Stimulated activated CD4-positive, alpha-beta T cell treated with anti-CD3 and anti-CD28 coated beads, Interleukin-4, amount 100 ng/mL, for 48 hours (primary cell): ENCODE measurements around the gene RRP7A.
"Not testable (repeated sequence)": the region's sequence is repeated elsewhere in the genome, so short reads cannot be mapped to it uniquely, and the experiment has no call there.

Source experiments
- DNase-seq, 2 donors: peaks; one replicate each; pipeline ENCODE4 v3.0.0-alpha.2; 2020; ENCODE audit warnings: low read depth in 2 of 2

Gene RRP7A, protein sequence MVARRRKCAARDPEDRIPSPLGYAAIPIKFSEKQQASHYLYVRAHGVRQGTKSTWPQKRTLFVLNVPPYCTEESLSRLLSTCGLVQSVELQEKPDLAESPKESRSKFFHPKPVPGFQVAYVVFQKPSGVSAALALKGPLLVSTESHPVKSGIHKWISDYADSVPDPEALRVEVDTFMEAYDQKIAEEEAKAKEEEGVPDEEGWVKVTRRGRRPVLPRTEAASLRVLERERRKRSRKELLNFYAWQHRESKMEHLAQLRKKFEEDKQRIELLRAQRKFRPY

DNA sequence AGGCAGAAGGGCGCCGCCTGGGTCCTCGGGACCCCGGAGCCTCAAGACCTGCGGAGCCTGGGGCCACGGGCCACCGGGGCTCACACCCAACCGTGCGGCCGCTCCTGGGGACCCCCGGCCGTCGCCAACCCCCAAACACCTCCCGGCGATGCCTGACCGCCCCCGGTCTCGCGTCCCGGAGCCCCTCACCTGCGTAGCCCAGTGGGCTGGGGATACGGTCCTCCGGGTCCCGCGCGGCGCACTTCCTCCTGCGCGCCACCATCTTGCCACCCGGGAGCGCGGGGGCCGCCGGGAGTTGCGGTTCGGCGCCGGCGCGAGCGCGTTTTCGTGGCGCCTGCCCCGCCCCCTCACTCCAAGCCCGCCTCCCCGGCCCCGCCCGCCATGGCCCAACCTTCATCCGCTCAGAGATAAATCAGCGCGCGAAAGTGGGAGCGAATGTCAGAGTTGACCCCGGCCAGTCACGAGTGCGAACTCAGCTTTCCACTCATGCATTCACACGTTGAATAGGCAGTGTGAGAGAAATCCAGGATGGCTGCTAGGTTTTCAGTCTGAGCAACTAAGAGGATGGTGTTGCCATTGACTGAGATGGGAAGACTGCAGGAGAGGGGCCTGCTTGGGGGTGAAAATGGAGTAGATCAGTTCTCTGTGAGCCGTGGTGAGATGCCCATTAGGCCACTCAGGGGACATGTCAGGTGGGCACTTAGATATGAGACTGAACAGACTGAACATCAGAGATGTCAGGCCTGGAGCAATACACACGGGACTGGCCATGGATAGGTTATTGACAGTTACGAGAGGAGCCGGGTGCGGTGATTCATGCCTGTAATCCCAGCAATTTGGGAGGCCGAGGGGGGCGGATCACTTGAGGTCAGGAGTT lies at the start of gene RRP7A:
RRP7A (minus strand) TSS at position 272 of the 877 bp plus-strand sequence; CDS start at position 262, 10 bp downstream.
- DNase-seq, result peak; percentile 83 to 91

DNA sequence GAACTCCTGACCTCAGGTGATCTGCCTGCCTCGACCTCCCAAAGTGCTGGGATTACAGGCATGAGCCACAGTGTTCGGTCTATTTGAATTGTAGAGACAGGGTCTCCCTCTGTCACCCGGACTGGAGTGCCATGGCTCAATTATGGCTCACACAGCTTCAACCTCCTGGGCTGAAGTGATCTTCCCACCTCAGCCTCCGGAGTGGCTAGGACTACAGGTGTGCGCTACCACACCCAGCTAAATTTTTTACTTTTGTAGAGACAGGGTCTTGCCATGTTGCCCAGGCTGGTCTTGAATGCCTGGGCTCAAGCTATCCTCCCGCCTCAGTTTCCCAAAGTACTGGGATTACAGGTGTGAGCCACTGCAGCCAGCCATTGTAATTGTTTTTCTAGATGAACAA lies 48.4 kb upstream of the RRP7A start:
- not testable (repeated sequence) for DNase-seq

DNA sequence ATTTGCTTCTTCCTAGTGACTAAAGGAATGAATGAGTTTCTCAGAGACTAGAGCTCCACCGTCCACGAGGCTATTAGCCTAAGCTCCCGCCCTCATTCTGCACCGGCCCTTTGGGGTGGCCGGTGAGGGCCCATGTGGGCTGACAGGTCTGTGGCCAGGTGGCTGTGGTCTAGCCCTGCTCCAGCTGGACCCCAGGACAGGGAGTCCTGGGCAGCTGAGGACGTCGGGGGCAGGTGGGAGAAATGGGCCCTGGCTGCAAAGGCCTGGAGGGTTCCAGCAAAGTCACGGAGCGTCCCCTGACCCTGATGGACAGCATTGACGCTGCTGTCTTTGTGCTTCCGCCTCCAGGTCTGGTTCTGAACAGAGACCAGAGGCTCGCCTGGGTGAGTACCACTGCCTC lies 46.4 kb upstream of the RRP7A start:
- no peak for DNase-seq

DNA sequence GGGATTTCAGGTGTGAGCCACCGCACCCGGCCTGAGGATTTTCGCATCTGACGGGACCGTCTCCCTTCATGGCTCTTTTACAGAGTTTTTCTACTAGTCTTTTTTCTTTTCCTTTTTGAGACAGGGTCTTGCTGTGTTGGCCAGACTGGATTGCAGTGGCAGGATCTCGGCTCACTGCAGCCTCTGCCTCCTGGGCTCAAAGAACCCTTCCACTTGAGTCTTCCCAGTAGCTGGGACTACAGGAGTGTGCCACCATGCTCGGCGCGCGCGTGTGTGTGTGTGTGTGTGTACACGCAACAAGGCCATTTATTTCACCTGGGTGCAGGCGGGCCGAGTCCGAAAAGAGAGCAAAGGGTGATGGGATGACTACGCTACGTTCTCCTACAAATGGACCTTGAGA lies 45.1 kb upstream of the RRP7A start:
- no peak for DNase-seq

DNA sequence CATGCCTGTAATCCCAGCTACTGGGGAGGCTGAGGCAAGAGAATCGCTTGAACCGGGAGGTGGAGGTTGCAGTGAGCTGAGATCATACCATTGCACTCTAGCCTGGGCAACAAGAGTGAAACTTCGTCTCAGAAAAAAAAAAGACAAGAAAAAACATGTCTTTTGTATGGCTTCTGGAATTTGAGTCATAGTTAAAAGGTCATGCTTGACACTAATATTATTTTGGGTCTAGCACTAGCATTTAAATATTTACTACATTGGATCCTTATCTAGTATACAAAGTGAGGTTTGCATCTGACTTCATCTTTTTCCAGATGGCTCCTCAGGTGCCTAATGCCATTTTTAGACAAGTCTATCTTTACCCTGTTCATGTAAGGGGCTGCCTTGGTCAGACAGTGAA lies 44.3 kb upstream of the RRP7A start:
- DNase-seq, result not testable (repeated sequence)

DNA sequence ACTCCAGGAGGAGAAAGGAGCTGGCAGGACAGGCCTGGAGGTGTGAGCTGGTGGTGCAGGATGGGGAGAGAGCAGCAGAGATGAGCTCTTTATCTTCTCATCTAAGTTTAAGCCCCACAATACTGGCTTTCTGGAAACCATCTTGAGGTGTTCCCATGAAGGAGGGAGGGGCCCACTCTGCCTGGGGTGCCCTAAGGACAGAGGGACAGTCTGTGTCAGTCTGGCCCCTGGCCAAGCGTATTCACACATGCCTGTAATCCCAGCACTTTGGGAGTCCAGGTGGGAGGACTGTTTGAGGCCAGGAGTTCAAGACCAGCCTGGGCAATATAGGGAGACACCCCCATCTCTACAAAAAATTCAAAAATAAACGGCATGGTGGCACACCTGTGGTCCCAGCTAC lies 43.1 kb upstream of the RRP7A start:
- DNase-seq, result no peak

DNA sequence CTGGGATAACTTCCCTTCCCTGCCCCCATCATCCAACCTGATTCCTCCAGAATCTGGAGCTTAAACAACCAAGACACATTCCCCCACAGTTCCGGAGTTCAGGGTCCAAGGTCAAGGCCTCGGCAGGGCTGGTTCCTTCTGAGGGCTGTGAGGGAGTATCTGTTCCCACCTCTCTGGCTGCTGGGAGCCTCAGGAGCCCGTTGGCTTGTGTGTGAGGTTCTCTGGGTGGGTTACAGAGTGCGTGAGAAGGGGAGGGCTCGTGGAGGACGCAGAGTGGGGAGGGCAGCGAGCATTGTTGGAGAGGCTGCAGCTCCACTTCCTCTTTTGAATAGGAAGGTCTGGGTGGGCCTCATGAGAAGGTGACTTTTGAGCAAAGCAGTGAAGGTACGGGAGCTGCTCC lies 42.7 kb upstream of the RRP7A start:
- DNase-seq, result no peak

DNA sequence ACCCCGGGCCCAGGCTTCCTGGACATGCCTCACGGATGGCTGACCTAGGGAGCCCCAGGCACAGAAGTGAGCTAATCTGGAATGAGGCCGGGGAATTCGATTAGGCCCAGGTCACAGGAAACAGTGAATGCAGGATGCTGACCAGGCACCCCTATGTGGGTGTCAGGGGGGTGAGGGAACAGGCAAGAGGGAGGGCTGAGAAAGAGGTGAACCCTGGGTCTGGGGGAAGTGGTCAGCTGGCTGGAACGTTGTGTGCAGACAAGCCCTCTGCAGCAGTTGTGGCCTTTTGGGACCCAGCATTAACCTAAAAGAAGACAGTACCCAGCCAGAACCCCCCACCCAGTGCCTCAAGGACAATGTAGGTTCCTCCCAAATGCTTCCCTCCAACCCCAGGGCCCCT lies 42.3 kb upstream of the RRP7A start:
- DNase-seq, result no peak

DNA sequence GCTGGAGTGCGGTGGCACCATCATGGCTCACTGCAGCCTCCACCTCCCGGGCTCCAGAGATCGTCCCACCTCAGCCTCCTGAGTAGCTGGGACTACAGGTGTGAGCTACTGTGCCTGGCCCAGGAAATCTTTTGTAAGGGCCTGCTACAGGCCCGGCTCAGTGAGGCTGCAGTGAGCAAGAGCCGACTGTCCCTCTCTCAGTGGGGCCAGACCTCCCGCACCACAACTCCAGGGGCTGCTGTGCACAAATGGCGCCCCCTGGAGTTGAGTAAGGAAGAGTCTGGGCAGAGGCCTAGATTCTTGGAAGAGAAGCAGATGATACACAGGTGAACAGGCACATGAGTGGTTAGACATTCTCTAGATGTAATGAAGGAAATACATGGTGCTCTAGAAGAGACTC lies 41.2 kb upstream of the RRP7A start:
- DNase-seq, result no peak

DNA sequence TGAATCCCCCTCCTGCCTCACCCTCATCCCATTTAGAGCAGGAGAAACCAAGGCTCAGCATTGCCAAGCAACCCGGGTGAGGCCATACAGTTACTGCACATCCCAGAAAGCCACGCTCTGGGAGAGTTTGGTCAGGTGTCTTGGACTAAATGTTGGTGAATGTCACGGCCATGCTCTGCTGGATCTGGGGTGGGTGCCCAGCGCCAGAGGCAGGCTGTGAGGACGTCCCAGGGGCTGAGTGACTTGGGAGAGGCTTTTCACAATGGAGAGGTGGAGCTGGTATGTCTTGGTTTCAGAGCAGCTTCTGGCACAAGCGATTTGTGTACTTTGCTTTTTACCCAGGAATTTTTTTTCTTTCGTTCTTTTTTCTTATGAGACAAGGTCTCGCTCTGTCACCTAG lies 40.8 kb upstream of the RRP7A start:
- DNase-seq, result no peak

DNA sequence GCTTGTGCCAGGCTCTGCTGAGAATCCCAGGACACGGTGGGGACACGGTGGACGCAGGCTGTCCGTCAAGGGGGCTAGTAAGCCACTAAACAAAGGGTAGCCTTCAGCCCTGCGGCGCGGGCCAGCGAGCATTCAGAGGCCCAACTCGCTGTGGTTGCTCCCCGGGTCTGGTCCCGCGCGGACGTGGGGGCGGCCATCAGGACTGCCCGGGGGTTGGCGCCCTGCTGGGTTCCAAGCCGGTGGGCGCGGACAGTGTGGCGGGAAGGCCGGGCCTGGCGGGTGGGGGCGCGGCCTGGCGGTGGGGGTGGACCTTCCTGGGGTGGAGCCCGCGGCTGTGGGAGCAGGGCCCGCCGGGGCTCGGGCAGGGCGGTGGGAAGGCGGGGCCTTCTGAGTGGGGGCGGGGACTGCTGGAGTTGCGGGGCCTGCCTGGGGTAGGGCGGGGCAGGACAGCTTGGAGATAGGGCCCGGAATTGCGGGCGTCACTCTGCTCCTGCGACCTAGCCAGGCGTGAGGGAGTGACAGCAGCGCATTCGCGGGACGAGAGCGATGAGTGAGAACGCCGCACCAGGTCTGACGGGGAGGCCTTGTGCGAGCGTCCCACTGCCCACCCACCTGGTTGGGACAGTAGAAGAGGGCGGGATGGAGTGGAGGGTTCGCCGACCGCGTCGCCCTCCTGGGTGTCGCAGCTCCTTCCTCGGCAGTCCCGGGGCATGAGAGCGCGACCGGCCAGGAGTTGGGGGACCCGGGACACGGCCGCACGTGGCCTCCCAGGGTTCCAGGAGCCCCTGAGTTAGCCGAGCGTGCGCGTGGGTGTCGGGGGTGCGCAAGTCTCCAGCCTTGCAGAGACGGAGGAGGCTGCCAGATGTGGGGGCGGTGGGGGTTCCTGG lies 34.1 kb upstream of the RRP7A start, which contains the start of gene SERHL2:
SERHL2 (plus strand) TSS at position 482 of the 887 bp plus-strand sequence; CDS start at position 547, 65 bp downstream.
- DNase-seq, result peak; percentile 76 to 93

DNA sequence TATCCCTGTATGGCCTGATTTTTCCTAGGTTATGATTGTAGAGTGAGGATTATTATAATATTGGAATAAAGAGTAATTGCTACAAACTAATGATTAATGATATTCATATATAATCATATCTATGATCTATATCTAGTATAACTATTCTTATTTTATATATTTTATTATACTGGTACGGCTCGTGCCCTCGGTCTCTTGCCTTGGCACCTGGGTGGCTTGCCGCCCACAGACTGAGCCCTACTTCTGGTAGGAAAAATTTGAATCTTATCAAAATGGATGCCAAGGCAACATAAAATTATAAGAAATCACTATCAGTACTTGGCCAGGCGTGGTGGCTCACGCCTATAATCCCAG lies 32.7 kb upstream of the RRP7A start:
- DNase-seq, result not testable (repeated sequence)

DNA sequence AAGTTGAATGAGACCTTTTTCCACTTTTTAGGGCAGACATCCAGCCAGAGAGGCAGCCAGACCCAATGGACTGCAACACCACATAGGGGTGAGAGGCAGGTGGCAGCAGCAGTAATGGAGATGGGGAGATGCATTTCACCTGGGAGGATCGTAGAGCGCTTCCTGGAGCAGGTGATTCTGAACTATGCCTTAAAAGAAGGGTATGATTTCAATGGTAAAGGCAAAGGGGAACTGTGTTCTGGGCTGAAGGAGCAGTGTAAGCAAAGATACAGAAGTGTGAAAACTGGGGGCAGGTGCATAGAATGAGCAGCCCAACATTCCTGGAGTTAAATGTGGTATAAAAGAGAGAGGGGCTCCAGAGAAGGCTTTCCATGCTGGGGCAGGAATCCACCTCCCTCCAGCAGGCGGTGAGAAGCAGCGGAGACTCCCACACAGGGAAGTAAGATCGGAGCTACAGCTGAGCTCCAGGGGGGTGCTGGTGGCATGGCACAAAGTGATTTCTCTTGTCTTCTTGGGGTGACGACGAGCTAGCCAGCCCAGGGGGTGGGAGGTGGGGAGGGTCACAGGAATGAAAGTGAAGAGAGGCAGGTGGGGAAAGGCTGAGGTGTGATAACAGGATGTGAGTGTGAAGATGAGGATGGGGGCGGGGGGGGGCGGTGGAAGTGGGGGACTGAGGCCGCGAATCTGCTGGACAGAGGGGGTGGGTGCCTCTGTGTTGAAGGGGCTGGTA lies 29.9 kb upstream of the RRP7A start:
- DNase-seq, result no peak

DNA sequence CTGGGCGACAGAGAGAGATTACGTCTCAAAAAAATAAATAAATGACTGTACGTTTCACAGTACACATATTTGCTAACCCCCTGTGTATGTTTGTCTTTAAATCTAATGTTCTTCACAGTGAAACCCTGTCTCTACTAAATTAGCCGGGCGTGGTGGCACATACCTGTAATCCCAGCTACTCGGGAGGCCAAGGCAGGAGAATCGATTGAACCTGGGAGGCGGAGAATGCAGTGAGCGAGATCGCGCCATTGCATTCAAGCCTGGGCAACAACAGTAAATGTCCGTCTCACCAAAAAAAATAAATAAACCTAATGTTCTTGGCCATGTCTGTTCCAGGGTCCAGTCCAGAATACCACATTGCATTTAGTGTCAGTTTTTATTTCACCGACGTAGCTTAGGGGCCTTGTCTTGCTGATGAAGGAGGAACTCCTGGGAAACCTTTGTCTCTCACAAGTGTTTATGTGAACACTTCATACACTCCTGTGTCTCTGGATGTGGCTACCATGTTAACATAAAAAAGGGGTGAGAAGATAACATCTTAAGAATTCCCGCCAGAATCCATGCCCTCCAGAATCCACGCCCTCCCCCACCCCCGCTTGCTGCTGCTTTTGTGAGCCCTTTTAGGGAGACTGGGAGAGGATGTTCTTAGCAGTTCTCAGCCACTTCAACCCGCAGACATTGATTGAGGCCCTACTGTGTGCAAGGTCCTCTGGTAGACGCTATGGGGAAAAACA lies 29.2 kb upstream of the RRP7A start:
- no peak for DNase-seq

DNA sequence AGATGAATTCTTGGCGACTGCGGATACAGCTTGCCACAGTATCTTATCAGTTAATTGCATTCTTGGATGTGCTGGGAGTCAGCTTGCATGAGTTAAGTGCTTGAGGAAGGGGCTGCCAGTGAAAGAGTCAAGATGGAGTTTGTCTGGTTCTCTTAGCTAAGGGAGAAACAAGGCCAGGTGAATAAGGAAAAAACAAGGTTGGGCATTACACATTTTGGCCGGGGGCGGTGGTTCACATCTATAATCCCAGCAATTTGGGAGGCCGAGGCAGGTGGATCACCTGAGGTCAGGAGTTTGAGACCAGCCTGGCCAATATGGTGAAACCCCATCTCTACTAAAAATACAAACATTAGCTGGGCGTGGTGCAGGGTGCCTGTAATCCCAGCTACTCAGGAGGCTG lies 28.5 kb upstream of the RRP7A start:
- not testable (repeated sequence) for DNase-seq

DNA sequence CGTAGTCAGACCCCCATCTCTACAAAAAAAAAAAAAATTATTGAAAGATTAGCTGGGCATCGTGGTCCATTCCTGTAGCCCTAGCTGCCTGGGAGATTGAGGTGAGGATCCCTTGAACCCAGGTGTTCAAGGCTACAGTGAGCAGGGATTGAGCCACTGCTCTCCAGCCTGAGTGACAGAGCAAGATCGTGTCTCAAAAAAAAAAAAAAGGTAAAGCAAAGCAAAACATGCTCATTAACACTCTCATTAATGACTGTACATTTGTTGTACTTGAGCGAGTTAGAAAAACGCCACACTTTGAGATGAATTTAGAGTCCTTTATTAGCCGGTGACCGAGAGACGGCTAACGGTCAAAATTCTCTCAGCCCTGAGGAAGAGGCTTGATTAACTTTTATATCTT lies 28.0 kb upstream of the RRP7A start:
- DNase-seq, result no peak

DNA sequence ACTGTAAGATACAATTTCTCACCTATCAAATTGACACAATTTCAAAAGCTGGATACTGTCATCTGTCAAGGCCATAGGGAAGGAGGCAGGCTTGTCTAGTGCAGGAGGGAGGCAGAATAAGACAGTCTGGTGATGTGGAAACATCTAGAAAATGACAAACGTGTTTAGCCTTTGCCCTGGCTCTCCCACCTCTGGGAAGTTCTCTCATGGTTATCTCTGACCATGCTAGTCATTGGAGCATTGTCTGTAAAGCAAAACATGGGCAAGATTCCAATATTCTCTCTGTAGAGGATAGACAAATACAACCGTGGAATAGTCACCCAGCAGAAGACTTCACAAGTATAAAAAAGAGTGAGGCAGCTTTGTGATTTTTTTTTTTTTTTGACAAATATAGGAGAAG lies 25.1 kb upstream of the RRP7A start:
- DNase-seq, result no peak

DNA sequence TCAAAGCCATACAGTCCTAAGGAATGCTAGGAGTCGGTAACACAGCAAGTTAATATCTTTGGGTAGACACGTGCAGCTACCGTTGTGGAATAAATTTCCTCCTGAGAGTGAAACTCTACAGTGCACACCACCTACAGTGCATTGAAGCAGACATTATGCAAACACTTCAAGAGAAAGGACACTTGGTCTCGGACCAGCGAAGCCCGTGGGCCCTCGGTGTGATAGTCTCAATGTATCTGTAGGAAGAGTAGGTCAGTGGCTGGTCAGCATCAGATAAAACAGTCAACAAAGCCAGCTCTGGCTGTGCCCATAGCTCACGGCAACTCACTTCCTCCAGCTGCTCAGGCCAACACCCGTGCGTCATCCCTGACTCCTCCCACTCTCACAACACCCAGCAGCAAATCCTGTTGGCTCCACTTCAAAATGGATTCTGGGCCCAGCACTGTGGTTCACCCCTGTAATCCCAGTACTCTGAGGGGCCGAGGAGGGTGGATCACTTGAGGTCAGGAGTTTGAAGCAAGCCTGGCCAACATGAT lies 19.7 kb upstream of the RRP7A start:
- not testable (repeated sequence) for DNase-seq

DNA sequence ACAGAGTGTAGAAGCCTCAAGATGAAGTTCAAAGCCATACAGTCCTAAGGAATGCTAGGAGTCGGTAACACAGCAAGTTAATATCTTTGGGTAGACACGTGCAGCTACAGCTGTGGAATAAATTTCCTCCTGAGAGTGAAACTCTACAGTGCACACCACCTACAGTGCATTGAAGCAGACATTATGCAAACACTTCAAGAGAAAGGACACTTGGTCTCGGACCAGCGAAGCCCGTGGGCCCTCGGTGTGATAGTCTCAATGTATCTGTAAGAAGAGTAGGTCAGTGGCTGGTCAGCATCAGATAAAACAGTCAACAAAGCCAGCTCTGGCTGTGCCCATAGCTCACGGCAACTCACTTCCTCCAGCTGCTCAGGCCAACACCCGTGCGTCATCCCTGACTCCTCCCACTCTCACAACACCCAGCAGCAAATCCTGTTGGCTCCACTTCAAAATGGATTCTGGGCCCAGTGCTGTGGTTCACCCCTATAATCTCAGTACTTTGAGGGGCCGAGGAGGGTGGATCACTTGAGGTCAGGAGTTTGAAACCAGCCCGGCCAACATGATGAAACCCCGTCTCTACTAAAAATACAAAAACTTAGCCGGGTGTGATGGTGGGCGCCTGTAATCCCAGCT lies 17.7 kb upstream of the RRP7A start:
- not testable (repeated sequence) for DNase-seq

DNA sequence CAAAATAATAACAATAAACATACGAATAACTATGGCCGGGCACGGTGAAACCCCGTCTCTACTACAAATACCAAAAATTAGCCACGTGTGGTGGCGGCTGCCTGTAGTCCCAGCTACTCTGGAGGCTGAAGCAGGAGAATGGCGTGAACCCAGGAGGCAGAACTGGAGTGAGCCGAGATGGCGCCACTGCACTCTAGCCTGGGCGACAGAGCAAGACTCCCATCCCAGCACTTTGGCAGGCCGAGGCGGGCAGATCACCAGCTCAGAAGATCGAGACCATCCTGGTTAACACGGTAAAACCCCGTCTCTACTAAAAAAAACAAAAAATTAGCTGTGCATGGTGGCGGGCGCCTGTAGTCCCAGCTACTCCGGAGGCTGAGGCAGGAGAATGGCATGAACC lies 17.0 kb upstream of the RRP7A start:
- DNase-seq, result not testable (repeated sequence)
